ENCODE data around the gene SOS2. TPM values are rescaled to one million over a fixed set of nuclear protein-coding genes. Genes with fewer than 3 reads are reported as not detected.

SOS2 gene
- total RNA-seq, 1 donor from 2014 or later, result 29.3 TPM

DNA sequence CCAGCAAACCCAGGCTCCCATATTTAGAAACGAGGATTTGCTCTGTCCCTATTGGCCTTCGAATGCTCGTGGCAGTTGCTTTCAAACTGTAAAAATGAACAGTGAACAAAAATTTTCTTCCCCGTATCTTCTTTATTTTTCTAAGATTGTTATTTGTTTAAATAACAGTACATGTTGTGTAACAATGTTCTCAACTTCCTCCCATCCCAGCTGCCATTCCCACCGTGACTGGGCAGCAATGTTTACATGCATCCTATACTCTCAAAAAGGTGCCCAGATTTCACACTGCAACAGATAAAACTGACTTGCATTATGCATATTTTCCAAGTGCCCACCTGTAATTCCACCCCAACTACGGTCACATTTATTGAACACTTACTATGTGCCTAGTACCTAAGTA, 127.8 kb downstream of the SOS2 start:
- TF ChIP-seq, protein P1, sequence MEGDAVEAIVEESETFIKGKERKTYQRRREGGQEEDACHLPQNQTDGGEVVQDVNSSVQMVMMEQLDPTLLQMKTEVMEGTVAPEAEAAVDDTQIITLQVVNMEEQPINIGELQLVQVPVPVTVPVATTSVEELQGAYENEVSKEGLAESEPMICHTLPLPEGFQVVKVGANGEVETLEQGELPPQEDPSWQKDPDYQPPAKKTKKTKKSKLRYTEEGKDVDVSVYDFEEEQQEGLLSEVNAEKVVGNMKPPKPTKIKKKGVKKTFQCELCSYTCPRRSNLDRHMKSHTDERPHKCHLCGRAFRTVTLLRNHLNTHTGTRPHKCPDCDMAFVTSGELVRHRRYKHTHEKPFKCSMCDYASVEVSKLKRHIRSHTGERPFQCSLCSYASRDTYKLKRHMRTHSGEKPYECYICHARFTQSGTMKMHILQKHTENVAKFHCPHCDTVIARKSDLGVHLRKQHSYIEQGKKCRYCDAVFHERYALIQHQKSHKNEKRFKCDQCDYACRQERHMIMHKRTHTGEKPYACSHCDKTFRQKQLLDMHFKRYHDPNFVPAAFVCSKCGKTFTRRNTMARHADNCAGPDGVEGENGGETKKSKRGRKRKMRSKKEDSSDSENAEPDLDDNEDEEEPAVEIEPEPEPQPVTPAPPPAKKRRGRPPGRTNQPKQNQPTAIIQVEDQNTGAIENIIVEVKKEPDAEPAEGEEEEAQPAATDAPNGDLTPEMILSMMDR (IDR thresholded peaks at IDR 0.05), result no peak
- Mint-ChIP-seq H3K4me3 (ENCODE audit: unreplicated experiment) (no peak overlapping the region), H3K4me1 (ENCODE audit: unreplicated experiment) (peaks cover 10% of the 10 kb centered on the region), H3K27ac (ENCODE audit: unreplicated experiment) (no peak overlapping the region), H3K9me3 (ENCODE audit: unreplicated experiment) (no peaks in the 10 kb centered on the region), H3K27me3 (ENCODE audit: unreplicated experiment) (no peaks in the 10 kb centered on the region), H3K36me3 (ENCODE audit: unreplicated experiment) (no peaks in the 10 kb centered on the region)
- DNase-seq (ENCODE audit: extremely low spot score, unreplicated experiment), result no peak

DNA sequence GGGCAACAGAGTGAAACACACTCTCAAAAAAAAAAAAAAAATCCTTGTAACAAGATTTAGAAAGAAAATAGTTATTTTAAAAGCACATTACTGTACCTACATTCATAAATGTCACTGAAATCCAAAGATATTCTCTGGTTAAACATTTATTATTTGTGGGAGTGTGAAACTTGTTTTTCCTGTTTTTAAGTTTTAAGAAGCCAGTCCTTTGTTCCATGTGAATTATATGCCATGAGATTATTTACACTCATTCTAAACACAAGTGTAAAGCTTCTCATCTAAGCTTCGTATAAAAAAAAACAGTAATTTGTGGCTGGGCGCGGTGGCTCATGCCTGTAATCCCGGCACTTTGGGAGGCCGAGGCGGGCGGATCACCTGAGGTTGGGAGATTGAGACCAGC, 130.0 kb downstream of the SOS2 start:
- H3K9me3 Mint-ChIP-seq (ENCODE audit: unreplicated experiment), result no peaks in the 10 kb centered on the region
- H3K4me1 Mint-ChIP-seq (ENCODE audit: unreplicated experiment), result peaks cover 10% of the 10 kb centered on the region
- DNase-seq (ENCODE audit: extremely low spot score, unreplicated experiment), result no peak
- no peak overlapping the region for H3K27ac Mint-ChIP-seq (ENCODE audit: unreplicated experiment)
- peaks cover 4% of the 10 kb centered on the region for H3K36me3 Mint-ChIP-seq (ENCODE audit: unreplicated experiment)
- H3K27me3 Mint-ChIP-seq (ENCODE audit: unreplicated experiment), result no peaks in the 10 kb centered on the region
- TF ChIP-seq, protein P1 (IDR thresholded peaks at IDR 0.05), result no peak
- no peak overlapping the region for H3K4me3 Mint-ChIP-seq (ENCODE audit: unreplicated experiment)

DNA sequence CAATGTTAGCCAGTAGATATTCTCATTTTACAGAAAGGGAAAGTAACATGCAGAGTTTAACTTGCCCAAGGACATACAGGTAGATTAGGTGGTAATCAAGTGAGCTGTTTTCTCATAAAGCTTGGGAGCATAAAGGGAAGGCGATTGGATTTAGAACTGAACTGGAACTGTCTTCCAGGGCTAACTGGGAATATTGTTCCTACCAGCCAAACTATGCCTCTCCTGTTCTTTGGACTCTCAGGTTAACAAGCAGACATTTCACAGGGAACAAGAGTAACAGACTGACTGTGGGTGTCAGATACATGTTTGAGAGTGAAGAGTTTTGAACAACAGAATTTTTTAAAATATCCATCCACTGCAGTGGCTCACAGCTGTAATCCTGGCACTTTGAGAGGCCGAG, 130.6 kb downstream of the SOS2 start:
- peaks cover 10% of the 10 kb centered on the region for H3K4me1 Mint-ChIP-seq (ENCODE audit: unreplicated experiment)
- no peak for DNase-seq (ENCODE audit: extremely low spot score, unreplicated experiment)
- H3K9me3 Mint-ChIP-seq (ENCODE audit: unreplicated experiment), result no peaks in the 10 kb centered on the region
- no peak overlapping the region for H3K27ac Mint-ChIP-seq (ENCODE audit: unreplicated experiment)
- TF ChIP-seq, protein P1 (IDR thresholded peaks at IDR 0.05), result no peak
- no peak overlapping the region for H3K4me3 Mint-ChIP-seq (ENCODE audit: unreplicated experiment)
- H3K27me3 Mint-ChIP-seq (ENCODE audit: unreplicated experiment), result no peaks in the 10 kb centered on the region
- peaks cover 8% of the 10 kb centered on the region for H3K36me3 Mint-ChIP-seq (ENCODE audit: unreplicated experiment)

DNA sequence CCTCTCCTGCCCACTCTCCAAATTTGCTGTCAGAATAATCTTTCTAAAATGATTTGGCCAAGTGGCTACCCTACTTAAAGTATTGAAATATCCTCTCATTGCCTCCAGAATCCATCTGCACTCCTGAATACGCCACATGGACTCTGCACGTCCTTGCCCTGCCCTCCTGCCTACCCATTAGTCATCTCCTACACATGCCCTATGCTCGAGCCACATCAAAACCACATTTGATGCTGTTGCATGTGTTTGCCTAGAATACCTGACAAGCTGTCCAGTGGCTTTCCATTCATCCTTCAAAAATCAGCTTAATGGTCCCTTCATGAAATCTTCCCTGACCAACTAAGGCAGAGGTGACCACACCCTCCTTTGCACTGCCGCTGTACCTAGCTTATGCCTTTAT, 132.0 kb downstream of the SOS2 start:
- Mint-ChIP-seq H3K36me3 (ENCODE audit: unreplicated experiment) (peaks cover 10% of the 10 kb centered on the region), H3K27me3 (ENCODE audit: unreplicated experiment) (no peaks in the 10 kb centered on the region), H3K9me3 (ENCODE audit: unreplicated experiment) (no peaks in the 10 kb centered on the region), H3K4me3 (ENCODE audit: unreplicated experiment) (no peak overlapping the region), H3K4me1 (ENCODE audit: unreplicated experiment) (peaks cover 9% of the 10 kb centered on the region), H3K27ac (ENCODE audit: unreplicated experiment) (no peak overlapping the region)
- no peak for DNase-seq (ENCODE audit: extremely low spot score, unreplicated experiment)
- TF ChIP-seq, protein P1 (IDR thresholded peaks at IDR 0.05), result no peak

DNA sequence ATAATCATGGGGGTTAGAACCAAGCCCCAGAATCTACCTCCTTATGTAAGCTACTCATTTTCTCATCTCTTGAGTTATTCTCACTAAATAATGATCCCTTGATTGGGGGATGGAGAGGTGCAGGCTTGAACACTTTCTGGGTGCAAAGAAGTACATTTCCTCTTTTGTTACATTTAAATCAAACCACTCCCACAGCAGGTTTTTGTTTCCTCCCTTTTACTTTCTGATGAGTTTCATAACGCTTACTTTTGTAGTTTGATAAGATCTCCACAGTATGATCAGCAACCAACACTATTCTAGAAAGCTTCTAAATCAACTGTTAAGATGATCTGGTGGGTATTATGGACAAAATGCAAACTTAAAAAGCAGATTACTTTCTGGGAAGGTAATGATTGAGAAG, 135.5 kb downstream of the SOS2 start:
- no peak for DNase-seq (ENCODE audit: extremely low spot score, unreplicated experiment)
- Mint-ChIP-seq H3K4me3 (ENCODE audit: unreplicated experiment) (no peak overlapping the region), H3K27me3 (ENCODE audit: unreplicated experiment) (no peaks in the 10 kb centered on the region), H3K4me1 (ENCODE audit: unreplicated experiment) (no peaks in the 10 kb centered on the region), H3K27ac (ENCODE audit: unreplicated experiment) (no peak overlapping the region), H3K36me3 (ENCODE audit: unreplicated experiment) (peaks cover 10% of the 10 kb centered on the region), H3K9me3 (ENCODE audit: unreplicated experiment) (no peaks in the 10 kb centered on the region)
- TF ChIP-seq, protein P1 (IDR thresholded peaks at IDR 0.05), result no peak

Measured in osteocyte (in vitro differentiated cells).